Ovary (tissue), 3 donors: Measurements from ENCODE around the gene SLC25A33.

ENCODE experiments used
- EP300 ChIP-seq: sonication (generic); formaldehyde crosslinking; IDR thresholded peaks from one replicate; pipeline ENCODE4 v1.6.1; 2017; ENCODE audit warnings: antibody characterized with exemption
- POLR2A ChIP-seq: fragments of 450-650 bp; IDR thresholded peaks from one replicate; pipeline ENCODE4 v1.6.1; 2017; ENCODE audit warnings: antibody characterized with exemption, mild to moderate bottlenecking, moderate library complexity
- TF ChIP-seq, protein P1 (sequence below), 3 donors: fragments of 450-650 bp in 2 of 3; fragments of 200-600 bp in 1 of 3; IDR thresholded peaks; one replicate each; pipeline versions ENCODE4 v1.5.1 to v1.8.0; 2016 to 2022; ENCODE audit warnings: antibody characterized with exemption in 3 of 3, mild to moderate bottlenecking in 1 of 3
- donor health status: DM: no; HTN: no; CAD: no.

DNA sequence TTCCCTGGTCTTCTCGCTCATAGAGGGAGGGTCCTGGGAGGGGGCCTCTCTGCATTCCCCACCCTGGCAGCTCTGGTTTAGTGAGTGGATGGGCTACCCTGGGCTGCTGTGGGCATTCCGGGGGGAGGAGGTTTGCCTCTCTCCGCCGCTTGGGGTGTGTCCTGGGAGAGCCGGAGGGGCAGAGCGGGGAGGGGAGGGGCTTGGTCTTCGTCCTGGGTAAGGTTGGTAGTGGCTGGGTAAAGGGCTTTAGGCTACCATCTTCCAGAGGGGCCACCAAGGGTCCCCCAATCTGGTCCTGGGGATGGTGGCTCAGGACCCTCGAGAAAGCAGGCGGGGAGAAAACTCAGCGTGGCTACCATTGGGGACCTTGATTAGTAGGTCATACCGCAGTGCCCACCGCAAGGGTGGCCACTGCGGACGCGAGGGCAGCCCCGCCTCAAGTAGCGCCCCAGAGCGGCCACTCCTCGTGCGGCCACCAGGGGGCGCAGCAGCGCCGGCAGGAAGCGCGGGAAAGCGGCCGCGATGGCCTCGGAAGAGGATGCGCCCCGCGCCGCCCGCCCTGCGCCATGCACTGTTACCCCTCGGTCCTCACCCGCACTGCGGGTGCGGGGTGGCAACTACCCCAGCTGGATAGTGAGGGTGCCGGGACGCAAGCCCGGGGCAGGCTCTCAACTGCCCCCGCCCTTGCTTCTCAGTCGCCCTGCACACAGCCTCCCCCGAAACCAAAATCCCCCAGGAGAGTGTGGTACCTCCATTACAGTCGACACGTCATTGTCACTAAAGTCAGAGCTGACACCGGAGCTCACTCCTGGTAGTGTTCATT is 44.1 kb upstream of the SLC25A33 start:
- no peak for TF ChIP-seq POLR2A
- TF ChIP-seq, protein P1, sequence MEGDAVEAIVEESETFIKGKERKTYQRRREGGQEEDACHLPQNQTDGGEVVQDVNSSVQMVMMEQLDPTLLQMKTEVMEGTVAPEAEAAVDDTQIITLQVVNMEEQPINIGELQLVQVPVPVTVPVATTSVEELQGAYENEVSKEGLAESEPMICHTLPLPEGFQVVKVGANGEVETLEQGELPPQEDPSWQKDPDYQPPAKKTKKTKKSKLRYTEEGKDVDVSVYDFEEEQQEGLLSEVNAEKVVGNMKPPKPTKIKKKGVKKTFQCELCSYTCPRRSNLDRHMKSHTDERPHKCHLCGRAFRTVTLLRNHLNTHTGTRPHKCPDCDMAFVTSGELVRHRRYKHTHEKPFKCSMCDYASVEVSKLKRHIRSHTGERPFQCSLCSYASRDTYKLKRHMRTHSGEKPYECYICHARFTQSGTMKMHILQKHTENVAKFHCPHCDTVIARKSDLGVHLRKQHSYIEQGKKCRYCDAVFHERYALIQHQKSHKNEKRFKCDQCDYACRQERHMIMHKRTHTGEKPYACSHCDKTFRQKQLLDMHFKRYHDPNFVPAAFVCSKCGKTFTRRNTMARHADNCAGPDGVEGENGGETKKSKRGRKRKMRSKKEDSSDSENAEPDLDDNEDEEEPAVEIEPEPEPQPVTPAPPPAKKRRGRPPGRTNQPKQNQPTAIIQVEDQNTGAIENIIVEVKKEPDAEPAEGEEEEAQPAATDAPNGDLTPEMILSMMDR (IDR thresholded peaks at IDR 0.05) = peak; percentile 88 to 96 (median 94)
- TF ChIP-seq EP300 = no peak
